Measurements from ENCODE around the gene NAA50.

GRCh38 chr3:113744941-113745755, 901 bp downstream of the NAA50 start:
- TF ChIP-seq POLR2A (IDR thresholded peaks at IDR 0.05; ENCODE audit: low read length) (no peak), GATA1 (IDR thresholded peaks at IDR 0.05; ENCODE audit: low read depth, low read length) (no peak)

Measured in erythroblast (primary cell).